Glomerular visceral epithelial cell (primary cell): Measurements from ENCODE around the gene PLEKHG5.

ENCODE experiments used
- DNase-seq: peaks from one replicate; pipeline ENCODE4 v3.0.0-alpha.2; 2016; ENCODE audit errors: extremely low spot score

The PLEKHG5 gene, protein sequence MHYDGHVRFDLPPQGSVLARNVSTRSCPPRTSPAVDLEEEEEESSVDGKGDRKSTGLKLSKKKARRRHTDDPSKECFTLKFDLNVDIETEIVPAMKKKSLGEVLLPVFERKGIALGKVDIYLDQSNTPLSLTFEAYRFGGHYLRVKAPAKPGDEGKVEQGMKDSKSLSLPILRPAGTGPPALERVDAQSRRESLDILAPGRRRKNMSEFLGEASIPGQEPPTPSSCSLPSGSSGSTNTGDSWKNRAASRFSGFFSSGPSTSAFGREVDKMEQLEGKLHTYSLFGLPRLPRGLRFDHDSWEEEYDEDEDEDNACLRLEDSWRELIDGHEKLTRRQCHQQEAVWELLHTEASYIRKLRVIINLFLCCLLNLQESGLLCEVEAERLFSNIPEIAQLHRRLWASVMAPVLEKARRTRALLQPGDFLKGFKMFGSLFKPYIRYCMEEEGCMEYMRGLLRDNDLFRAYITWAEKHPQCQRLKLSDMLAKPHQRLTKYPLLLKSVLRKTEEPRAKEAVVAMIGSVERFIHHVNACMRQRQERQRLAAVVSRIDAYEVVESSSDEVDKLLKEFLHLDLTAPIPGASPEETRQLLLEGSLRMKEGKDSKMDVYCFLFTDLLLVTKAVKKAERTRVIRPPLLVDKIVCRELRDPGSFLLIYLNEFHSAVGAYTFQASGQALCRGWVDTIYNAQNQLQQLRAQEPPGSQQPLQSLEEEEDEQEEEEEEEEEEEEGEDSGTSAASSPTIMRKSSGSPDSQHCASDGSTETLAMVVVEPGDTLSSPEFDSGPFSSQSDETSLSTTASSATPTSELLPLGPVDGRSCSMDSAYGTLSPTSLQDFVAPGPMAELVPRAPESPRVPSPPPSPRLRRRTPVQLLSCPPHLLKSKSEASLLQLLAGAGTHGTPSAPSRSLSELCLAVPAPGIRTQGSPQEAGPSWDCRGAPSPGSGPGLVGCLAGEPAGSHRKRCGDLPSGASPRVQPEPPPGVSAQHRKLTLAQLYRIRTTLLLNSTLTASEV

DNA sequence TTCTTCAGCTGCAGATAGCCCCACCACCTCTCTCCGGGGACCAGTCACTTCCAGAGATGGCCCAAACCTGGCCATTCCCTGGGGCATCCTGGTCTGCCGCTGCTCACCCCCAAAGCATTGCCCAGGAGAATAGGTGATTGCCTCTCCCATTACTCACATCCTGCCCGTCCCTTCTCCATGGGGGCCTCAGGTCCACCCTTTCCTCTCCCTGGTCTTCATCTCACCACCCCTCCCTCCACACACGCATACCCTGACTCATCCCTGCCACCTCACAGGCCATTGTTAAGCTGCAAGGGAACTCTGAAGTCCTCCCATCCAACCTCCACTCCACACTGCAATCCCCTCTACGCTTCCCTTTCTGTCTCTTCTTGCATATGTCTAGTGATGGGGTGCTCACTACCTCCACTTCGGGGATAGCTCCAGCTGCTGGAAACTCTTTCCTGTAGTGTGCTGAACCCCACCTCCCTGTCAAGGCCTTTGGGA is at the start of gene PLEKHG5:
TSS of gene PLEKHG5 (minus strand) at position 188 of the 483 bp plus-strand sequence. CDS start 14,096 bp downstream, outside the sequence.
- DNase-seq = peak; percentile 84

- DNase-seq = peak; percentile 27
Observed at GRCh38 chr1:6538956-6539355, 47.5 kb upstream of the PLEKHG5 start.

GRCh38 chr1:6536291-6536690 is 44.8 kb upstream of the PLEKHG5 start:
- no peak for DNase-seq

DNA sequence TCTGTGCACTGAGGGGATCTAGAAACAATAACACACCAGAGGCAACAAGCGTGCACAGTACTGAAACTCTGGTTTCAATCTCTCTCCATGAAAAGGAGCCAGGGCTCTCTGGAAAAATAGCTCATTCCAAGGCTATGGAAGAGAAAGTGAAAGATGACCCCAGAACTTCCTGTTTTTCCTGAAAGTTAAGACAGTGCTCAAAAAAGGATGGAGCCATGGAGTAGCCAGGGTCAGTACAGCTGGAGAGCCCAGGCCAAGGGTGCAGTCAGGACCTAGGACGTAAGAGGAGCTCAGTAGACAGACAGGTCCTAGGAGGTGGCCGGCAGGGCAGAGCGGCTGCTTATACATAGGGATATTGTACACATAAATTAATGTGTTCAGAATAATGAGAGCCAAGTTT is 43.7 kb upstream of the PLEKHG5 start:
- no peak for DNase-seq

GRCh38 chr1:6534248-6534822 is 42.9 kb upstream of the PLEKHG5 start:
- no peak for DNase-seq

DNA sequence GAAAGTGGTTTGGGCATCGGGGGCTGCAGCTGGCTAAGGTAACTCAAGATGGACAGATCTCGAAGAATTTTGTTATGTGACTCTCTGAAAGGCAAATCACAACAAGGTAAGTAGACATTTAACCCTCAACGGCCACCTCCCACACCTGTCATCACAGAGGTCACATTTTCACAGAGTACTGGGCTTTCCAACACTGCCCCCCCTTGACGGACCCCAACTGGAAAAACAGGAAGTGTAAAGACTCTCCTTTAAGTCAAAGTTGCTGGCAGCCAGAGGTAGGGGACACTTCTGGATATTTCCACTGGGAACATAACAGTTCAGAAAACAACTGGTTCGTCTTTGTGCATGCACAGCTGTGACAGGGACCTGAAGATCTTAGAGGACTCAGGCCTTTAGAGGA is 40.5 kb upstream of the PLEKHG5 start:
- no peak for DNase-seq

- DNase-seq = no peak
Observed at GRCh38 chr1:6530504-6531160, 39.2 kb upstream of the PLEKHG5 start.

GRCh38 chr1:6528492-6528891 is 37.0 kb upstream of the PLEKHG5 start:
- no peak for DNase-seq

GRCh38 chr1:6526316-6526715 is 34.8 kb upstream of the PLEKHG5 start:
- no peak for DNase-seq

GRCh38 chr1:6523566-6523965 is 32.1 kb upstream of the PLEKHG5 start:
- DNase-seq = peak; percentile 28

- DNase-seq = peak; percentile 19
Observed at GRCh38 chr1:6521536-6521935, 30.1 kb upstream of the PLEKHG5 start.

GRCh38 chr1:6519935-6520671 is 28.6 kb upstream of the PLEKHG5 start:
- DNase-seq = no peak

DNA sequence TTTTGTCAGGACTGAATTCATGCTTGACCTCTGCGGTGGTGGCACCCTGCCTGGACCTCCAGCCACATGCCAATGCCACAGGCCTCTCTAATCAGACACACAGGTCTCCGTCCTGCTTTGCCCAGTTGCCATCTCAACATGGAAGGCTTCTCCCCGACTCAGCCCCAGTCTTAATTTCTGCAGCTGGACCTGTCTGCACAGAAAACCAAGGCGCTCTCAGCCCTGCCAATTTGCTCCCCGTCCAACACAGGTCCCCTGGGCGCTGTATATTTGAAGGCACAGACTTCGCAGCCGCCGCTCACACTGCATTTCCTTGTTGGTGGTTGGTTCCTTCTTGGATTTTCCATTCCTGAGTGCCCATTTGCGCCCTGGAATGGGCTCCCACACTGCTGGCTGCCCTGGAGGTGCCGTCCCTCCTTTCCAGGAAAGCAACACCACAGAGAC is 28.0 kb upstream of the PLEKHG5 start:
- no peak for DNase-seq

DNA sequence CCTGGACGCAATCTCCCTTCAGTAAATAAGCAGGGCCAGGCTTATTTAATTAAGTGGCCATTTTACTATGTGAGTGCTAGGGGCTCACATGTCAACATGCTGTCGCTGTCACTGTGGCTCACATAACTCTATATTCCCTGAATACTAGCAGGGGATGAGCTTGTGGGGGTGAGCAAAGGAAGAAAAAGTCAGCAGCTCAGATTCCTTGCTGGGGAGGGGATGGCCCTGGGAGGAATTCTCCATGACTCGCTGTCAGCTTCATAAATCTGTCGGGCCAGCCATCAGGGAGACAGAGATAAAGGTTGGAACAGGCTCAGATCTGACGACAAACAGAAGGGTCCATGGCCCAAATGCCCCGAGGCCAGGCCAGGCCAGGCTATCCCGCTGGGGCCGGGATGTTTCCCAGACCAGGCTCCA is 26.0 kb upstream of the PLEKHG5 start:
- peak; percentile 31 for DNase-seq

GRCh38 chr1:6515771-6516170 is 24.3 kb upstream of the PLEKHG5 start:
- DNase-seq = peak; percentile 28

GRCh38 chr1:6513320-6513801 is 21.9 kb upstream of the PLEKHG5 start:
- no peak for DNase-seq

DNA sequence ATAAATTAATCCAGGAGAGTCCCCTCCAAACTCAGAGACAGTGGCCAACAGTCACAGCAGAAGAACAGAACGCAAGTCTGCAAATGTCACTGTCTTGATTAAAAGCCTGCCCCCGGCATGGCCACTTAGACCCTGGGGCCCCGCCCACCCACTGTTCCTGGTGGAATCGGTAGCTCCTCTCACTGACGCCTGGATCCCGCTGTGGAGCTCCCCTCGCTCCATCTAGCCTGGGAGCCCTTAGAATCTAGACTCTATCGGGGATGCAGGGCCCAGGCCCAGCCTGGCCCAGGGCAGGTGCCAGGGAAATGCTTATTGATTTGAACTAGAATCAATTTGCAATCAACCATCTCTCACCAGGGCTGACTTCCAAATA is 21.4 kb upstream of the PLEKHG5 start:
- DNase-seq = no peak

GRCh38 chr1:6512245-6512907 is 20.9 kb upstream of the PLEKHG5 start:
- no peak for DNase-seq

- no peak for DNase-seq
Observed at GRCh38 chr1:6511561-6512244, 20.2 kb upstream of the PLEKHG5 start.
